DND-41 (cell line): ENCODE data around the gene ATP6V1B1.

ENCODE experiments used
- EZH2 ChIP-seq: IDR thresholded peaks from 3 replicates; pipeline ENCODE4 v1.6.1; 2012; ENCODE audit warnings: borderline replicate concordance, low read depth, mild to moderate bottlenecking, moderate library complexity, low read length, inconsistent platforms; ENCODE audit not compliant: severe bottlenecking
- TF ChIP-seq, protein P1 (sequence below): IDR thresholded peaks from 2 replicates; pipeline ENCODE4 v1.5.1; 2012; ENCODE audit warnings: borderline replicate concordance, low read length, moderate library complexity, mild to moderate bottlenecking; ENCODE audit not compliant: poor library complexity, severe bottlenecking; ENCODE audit errors: extremely low read depth

DNA sequence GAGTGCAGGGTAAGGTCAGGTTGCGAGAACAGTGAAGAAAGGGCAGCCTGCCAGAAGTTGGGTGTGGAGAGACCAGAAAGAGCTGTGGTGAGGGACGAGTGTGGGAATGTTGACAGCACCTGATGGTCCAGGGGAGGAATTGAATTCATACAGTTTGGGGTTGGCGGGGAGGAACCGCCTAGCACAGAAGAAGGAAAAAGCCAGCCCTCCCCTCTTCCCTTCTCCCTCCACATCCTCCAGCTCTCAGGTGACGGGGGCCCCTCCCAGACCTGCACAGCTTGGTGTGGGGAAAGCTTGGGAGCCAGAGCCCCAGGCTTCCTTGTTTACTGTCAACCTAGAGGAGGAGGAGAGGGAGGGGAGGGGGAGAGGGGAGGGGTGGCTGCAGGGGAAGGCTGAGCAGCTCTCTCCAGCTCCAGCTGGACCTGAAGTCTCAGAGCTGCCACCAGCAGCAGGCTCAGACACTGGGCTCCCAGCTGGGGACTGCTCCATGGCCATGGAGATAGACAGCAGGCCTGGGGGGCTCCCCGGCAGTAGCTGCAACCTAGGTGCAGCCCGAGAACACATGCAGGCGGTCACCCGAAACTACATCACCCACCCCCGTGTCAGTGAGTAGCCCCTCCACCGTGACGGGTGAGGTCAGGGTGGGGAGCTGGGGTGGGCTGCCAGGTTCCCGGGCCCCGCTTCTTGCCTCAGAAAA lies at the start of gene ATP6V1B1:
- TF ChIP-seq, protein P1, sequence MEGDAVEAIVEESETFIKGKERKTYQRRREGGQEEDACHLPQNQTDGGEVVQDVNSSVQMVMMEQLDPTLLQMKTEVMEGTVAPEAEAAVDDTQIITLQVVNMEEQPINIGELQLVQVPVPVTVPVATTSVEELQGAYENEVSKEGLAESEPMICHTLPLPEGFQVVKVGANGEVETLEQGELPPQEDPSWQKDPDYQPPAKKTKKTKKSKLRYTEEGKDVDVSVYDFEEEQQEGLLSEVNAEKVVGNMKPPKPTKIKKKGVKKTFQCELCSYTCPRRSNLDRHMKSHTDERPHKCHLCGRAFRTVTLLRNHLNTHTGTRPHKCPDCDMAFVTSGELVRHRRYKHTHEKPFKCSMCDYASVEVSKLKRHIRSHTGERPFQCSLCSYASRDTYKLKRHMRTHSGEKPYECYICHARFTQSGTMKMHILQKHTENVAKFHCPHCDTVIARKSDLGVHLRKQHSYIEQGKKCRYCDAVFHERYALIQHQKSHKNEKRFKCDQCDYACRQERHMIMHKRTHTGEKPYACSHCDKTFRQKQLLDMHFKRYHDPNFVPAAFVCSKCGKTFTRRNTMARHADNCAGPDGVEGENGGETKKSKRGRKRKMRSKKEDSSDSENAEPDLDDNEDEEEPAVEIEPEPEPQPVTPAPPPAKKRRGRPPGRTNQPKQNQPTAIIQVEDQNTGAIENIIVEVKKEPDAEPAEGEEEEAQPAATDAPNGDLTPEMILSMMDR = no peak
- TF ChIP-seq EZH2 = no peak
